ENCODE data around the gene AKT3. TPM values are rescaled to one million over a fixed set of nuclear protein-coding genes. Genes with fewer than 3 reads are reported as not detected.
A peak's percentile ranks its signal among the peaks of the same experiment; 100 is the strongest.

The AKT3 gene
- total and polyA plus RNA-seq, 3 donors from 2014 or later = 32.3 to 70.9 (median 61.8) TPM

GRCh38 chr1:243481101-243481500, 368.9 kb downstream of the AKT3 start:
- Histone ChIP-seq H3K36me3 (ENCODE audit: low read depth, missing control alignments) (no peaks in the 10 kb centered on the region), H3K4me1 (peaks cover 3% of the 10 kb centered on the region), H3K27ac (no peak overlapping the region), H3K4me3 (no peak overlapping the region), H3K27me3 (no peaks in the 10 kb centered on the region), H3K9me3 (no peaks in the 10 kb centered on the region)
- DNase-seq = no peak
- intact Hi-C loops (cut with DNase I; ENCODE audit: low total_unique reads) = no loop called here
- TF ChIP-seq POLR2A (IDR thresholded peaks at IDR 0.05) = no peak
- TF ChIP-seq, protein P1, sequence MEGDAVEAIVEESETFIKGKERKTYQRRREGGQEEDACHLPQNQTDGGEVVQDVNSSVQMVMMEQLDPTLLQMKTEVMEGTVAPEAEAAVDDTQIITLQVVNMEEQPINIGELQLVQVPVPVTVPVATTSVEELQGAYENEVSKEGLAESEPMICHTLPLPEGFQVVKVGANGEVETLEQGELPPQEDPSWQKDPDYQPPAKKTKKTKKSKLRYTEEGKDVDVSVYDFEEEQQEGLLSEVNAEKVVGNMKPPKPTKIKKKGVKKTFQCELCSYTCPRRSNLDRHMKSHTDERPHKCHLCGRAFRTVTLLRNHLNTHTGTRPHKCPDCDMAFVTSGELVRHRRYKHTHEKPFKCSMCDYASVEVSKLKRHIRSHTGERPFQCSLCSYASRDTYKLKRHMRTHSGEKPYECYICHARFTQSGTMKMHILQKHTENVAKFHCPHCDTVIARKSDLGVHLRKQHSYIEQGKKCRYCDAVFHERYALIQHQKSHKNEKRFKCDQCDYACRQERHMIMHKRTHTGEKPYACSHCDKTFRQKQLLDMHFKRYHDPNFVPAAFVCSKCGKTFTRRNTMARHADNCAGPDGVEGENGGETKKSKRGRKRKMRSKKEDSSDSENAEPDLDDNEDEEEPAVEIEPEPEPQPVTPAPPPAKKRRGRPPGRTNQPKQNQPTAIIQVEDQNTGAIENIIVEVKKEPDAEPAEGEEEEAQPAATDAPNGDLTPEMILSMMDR (IDR thresholded peaks at IDR 0.05) = no peak
- WGBS, 2 donors = 95 to 96% methylated on average over 5 of the region's 5 CpGs

DNA sequence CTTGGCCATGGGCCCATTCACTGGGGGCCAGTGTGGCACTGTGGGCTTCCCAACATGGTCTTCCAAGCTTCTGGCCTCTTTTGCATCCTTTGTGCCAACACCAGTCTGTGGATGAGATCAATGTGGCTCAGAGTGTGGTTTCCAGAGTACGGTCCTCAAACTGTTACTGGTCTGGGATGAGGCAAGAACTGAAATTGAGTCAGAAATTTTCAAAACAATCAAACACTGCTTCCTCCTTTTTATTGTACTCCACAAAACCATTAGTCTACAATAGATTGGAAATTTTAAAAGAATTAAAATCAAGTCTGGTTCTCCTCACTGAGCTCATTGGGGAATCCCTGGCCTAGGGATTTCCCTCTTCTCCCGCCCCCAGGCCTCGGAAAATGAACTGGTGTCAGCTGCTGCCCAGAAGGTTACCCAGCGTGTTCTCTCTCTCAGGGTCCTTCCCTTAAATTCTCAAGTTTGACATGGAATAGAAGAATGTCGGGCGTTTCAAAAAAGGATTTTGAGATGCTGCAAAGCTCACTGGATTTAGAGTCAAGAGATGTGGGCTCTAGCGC, 372.2 kb downstream of the AKT3 start:
- Histone ChIP-seq H3K4me3 (no peak overlapping the region), H3K4me1 (peaks cover 3% of the 10 kb centered on the region), H3K36me3 (ENCODE audit: low read depth, missing control alignments) (no peaks in the 10 kb centered on the region), H3K9me3 (no peaks in the 10 kb centered on the region), H3K27me3 (no peaks in the 10 kb centered on the region), H3K27ac (no peak overlapping the region)
- DNase-seq = no peak
- TF ChIP-seq, protein P1 (IDR thresholded peaks at IDR 0.05) = no peak
- TF ChIP-seq POLR2A (IDR thresholded peaks at IDR 0.05) = no peak
- intact Hi-C loops (cut with DNase I; ENCODE audit: low total_unique reads) = no loop called here
- 80 to 88% methylated on average over 7 of the region's 7 CpGs for WGBS, 2 donors

DNA sequence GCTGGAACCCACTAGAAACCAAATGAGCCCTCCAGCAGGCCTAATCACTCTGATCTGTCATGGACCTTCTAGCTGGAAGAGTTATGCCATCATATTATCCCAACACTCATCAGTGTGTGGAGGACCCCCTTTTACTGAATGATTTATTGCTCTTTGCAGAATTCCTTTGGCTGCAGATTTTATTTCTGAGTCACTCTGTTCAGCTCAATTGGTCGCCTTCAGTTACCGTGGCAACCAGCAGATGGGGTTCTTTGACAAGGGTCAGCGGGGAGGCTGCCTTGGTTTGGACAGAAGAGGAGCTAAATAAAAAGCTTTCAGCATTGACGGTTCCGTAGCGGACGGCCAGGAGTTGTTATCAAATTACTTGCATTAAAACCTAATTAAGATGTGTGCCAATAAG, 374.1 kb downstream of the AKT3 start:
- Histone ChIP-seq H3K4me1 (no peaks in the 10 kb centered on the region), H3K27me3 (no peaks in the 10 kb centered on the region), H3K36me3 (ENCODE audit: low read depth, missing control alignments) (no peaks in the 10 kb centered on the region), H3K9me3 (no peaks in the 10 kb centered on the region), H3K27ac (no peak overlapping the region), H3K4me3 (no peak overlapping the region)
- WGBS, 2 donors = 89 to 91% methylated on average over 7 of the region's 7 CpGs
- TF ChIP-seq POLR2A (IDR thresholded peaks at IDR 0.05) = no peak
- TF ChIP-seq, protein P1 (IDR thresholded peaks at IDR 0.05) = no peak
- no peak for DNase-seq
- intact Hi-C loops (cut with DNase I; ENCODE audit: low total_unique reads) = no loop called here

DNA sequence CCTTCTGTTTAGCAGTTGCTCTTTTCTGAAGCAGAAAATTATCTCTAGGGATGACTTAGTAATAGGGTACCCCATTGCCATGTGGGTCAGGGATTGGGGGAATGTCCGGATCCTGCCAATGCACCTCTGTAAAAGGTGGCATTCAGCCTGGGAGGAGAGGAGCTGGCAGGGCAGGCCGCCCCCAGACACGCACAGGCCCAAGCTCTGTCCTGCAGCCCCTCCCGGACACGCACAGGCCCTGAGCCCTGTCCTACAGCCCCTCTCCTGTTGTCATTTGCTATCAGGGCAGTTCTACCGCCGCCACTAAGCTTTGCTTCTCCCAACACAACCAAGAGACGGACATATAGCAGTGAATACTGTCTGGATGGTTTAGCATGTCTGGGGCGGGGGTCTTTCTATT, 375.1 kb downstream of the AKT3 start:
- Histone ChIP-seq H3K4me1 (no peaks in the 10 kb centered on the region), H3K9me3 (no peaks in the 10 kb centered on the region), H3K27me3 (no peaks in the 10 kb centered on the region), H3K36me3 (ENCODE audit: low read depth, missing control alignments) (no peaks in the 10 kb centered on the region), H3K27ac (no peak overlapping the region), H3K4me3 (peak overlapping the region in 1 of 2 donors; percentile 0)
- intact Hi-C loops (cut with DNase I; ENCODE audit: low total_unique reads) = no loop called here
- no peak for DNase-seq
- 61 to 82% methylated on average over 9 of the region's 9 CpGs for WGBS, 2 donors
- TF ChIP-seq POLR2A (IDR thresholded peaks at IDR 0.05) = no peak
- TF ChIP-seq, protein P1 (IDR thresholded peaks at IDR 0.05) = no peak
